HCT116 (cell line): ENCODE data around the gene CREB1. TPM values are rescaled to one million over a fixed set of nuclear protein-coding genes. Genes with fewer than 3 reads are reported as not detected.

Source experiments
- ATAC-seq: fragments of 200-7000 bp; cut with Tn5 transposase; 2 replicates; pipeline ENCODE4 v1.9.1; 2020; ENCODE audit warnings: mild to moderate bottlenecking, moderate library complexity
- BruUV-seq: library from RNA; stranded (reverse); fragments of 400-500 nt; replicated peaks from 2 replicates; lab custom pipeline; 2021; lab: Mats Ljungman, UMichigan
- CTCF ChIA-PET: fragments of 300-600 bp; sonication (Branson Sonifier 250); formaldehyde crosslinking; loops from one replicate; lab custom pipeline; 2021; ENCODE audit warnings: antibody characterized with exemption; lab: Charles Lee
- POLR2A ChIA-PET: fragments of 300-600, 350-600 bp; sonication (Branson Sonifier 250); formaldehyde crosslinking; loops from one replicate; lab custom pipeline; 2021; ENCODE audit warnings: antibody characterized with exemption; lab: Charles Lee
- RAD21 ChIA-PET, 2 experiments: fragments of 300-600 bp; sonication (Branson Sonifier 250); formaldehyde crosslinking; loops; one replicate each; lab custom pipeline; 2023; ENCODE audit warnings: low total read pairs in 2 of 2; ENCODE audit not compliant: uncharacterized antibody in 2 of 2, unreplicated experiment in 2 of 2, low non-redundant PET in 1 of 2; lab: Charles Lee
- DNase-seq: peaks from one replicate; pipeline ENCODE4 v3.0.0-alpha.2; 2010; ENCODE audit warnings: low read depth, low spot score
- H2AFZ ChIP-seq: fragments of 200-600 bp; shearing (Covaris generic), sonication (generic); 2 replicates; pipeline ENCODE4 v1.6.1; 2017; ENCODE audit warnings: low read depth, mixed run types, mixed read lengths, antibody characterized with exemption, low read length; ENCODE audit not compliant: poor library complexity, severe bottlenecking
- H3K27ac ChIP-seq: 2 replicates; pipeline ENCODE4 v1.5.1; 2012; ENCODE audit warnings: low read depth, low read length
- H3K27me3 ChIP-seq: fragments of 200-600 bp; sonication (generic); 2 replicates; pipeline ENCODE4 v1.6.1; 2016; ENCODE audit warnings: mixed run types, low read length, mixed read lengths; ENCODE audit not compliant: insufficient read depth
- H3K36me3 ChIP-seq, 2 experiments: fragments of 200-500 bp in 1 of 2; fragments of 200-600 bp in 1 of 2; sonication (Bioruptor generic) in 1 of 2; sonication (generic) in 1 of 2; 2 replicates each; pipeline versions ENCODE4 v1.5.1 to v1.6.1; 2014 to 2016; ENCODE audit warnings: low read length in 2 of 2, inconsistent platforms in 1 of 2, mixed read lengths in 1 of 2, mixed run types in 1 of 2; ENCODE audit not compliant: insufficient read depth in 2 of 2, control insufficient read depth in 1 of 2
- H3K4me1 ChIP-seq, 2 experiments: fragments of 200-600 bp in 1 of 2; sonication (generic) in 1 of 2; 2 replicates each; pipeline versions ENCODE4 v1.5.1 to v1.6.1; 2012 to 2017; ENCODE audit warnings: low read length in 2 of 2, inconsistent platforms in 1 of 2, mild to moderate bottlenecking in 1 of 2, mixed read lengths in 1 of 2, mixed run types in 1 of 2, moderate library complexity in 1 of 2; ENCODE audit not compliant: insufficient read depth in 2 of 2, control insufficient read depth in 1 of 2
- H3K4me2 ChIP-seq: fragments of 200-600 bp; sonication (generic); 2 replicates; pipeline ENCODE4 v1.6.1; 2017; ENCODE audit warnings: mixed run types, low read length, mixed read lengths
- H3K4me3 ChIP-seq, 2 experiments: fragments of 200-600 bp in 1 of 2; sonication (generic) in 1 of 2; replicated peaks in 1 of 2; 2 replicates each; pipeline ENCODE4 v1.5.1; 2011 to 2016; ENCODE audit warnings: low read length in 2 of 2, control low read depth in 1 of 2, low read depth in 1 of 2, mild to moderate bottlenecking in 1 of 2, mixed read lengths in 1 of 2, mixed run types in 1 of 2
- H3K79me2 ChIP-seq: fragments of 200-600 bp; sonication (generic); 2 replicates; pipeline ENCODE4 v1.6.1; 2017; ENCODE audit warnings: mild to moderate bottlenecking, mixed run types, low read length, moderate library complexity, mixed read lengths; ENCODE audit not compliant: insufficient read depth
- H3K9ac ChIP-seq: fragments of 200-600 bp; sonication (generic); 2 replicates; pipeline ENCODE4 v1.6.1; 2016; ENCODE audit warnings: low read length, mixed read lengths
- H3K9me2 ChIP-seq: fragments of 200-600 bp; sonication (generic), shearing (Covaris generic); 2 replicates; pipeline ENCODE4 v1.6.1; 2017; ENCODE audit warnings: mixed run types, mild to moderate bottlenecking, moderate library complexity; ENCODE audit not compliant: insufficient read depth
- H3K9me3 ChIP-seq, 2 experiments: fragments of 200-500 bp in 1 of 2; fragments of 200-600 bp in 1 of 2; sonication (Bioruptor generic) in 1 of 2; sonication (generic) in 1 of 2; 2 replicates each; pipeline ENCODE4 v1.6.1; 2014 to 2017; ENCODE audit warnings: low read length in 2 of 2, mixed read lengths in 2 of 2, inconsistent platforms in 1 of 2, low read depth in 1 of 2, mild to moderate bottlenecking in 1 of 2, mixed run types in 1 of 2, moderate library complexity in 1 of 2; ENCODE audit not compliant: control insufficient read depth in 1 of 2, insufficient read depth in 1 of 2
- H4K20me1 ChIP-seq: fragments of 200-600 bp; sonication (generic), shearing (Covaris generic); 2 replicates; pipeline ENCODE4 v1.6.1; 2017; ENCODE audit warnings: mixed run types, mild to moderate bottlenecking, moderate library complexity; ENCODE audit not compliant: insufficient read depth
- ATF3 ChIP-seq: IDR thresholded peaks from 2 replicates; pipeline ENCODE4 v1.6.1; 2012
- CEBPB ChIP-seq: IDR thresholded peaks from 2 replicates; pipeline ENCODE4 v1.6.1; 2012; ENCODE audit warnings: low read depth
- CTCF ChIP-seq, 3 experiments: fragments of 200-600 bp in 1 of 3; sonication (generic) in 1 of 3; IDR thresholded peaks in 2 of 3; conservative IDR thresholded peaks in 1 of 3; 2 replicates each; pipeline ENCODE4 v1.5.1; 2012 to 2017; ENCODE audit warnings: low read depth in 2 of 3, low read length in 2 of 3, antibody characterized with exemption in 1 of 3, borderline replicate concordance in 1 of 3, control low read depth in 1 of 3, mild to moderate bottlenecking in 1 of 3, mixed read lengths in 1 of 3, mixed run types in 1 of 3, moderate library complexity in 1 of 3; ENCODE audit not compliant: insufficient read depth in 1 of 3
- EZH2 ChIP-seq: fragments of 200-600 bp; sonication (generic); IDR thresholded peaks from 2 replicates; pipeline ENCODE4 v1.6.1; 2017; ENCODE audit warnings: antibody characterized with exemption, mixed run types
- EZH2phosphoT487 ChIP-seq: fragments of 200-600 bp; IDR thresholded peaks from 2 replicates; pipeline ENCODE4 v1.6.1; 2018; ENCODE audit warnings: antibody characterized with exemption, borderline replicate concordance
- JUND ChIP-seq: IDR thresholded peaks from 2 replicates; pipeline ENCODE4 v1.6.1; 2012
- MAX ChIP-seq: IDR thresholded peaks from 2 replicates; pipeline ENCODE4 v1.6.1; 2012
- POLR2AphosphoS5 ChIP-seq: IDR thresholded peaks from 2 replicates; pipeline ENCODE4 v1.6.1; 2011; ENCODE audit warnings: mild to moderate bottlenecking, low read depth, low read length, moderate library complexity
- TCF7L2 ChIP-seq: IDR thresholded peaks from 2 replicates; pipeline ENCODE4 v1.7.0; 2011; ENCODE audit warnings: borderline replicate concordance, inconsistent platforms; ENCODE audit not compliant: insufficient read depth, insufficient read length; ENCODE audit errors: extremely low read depth
- intact Hi-C: fragments of 100-400 bp; cut with micrococcal nuclease; formaldehyde crosslinking; loops from 2 replicates; pipeline ENCODE4 v1.10.0; 2022
- total RNA-seq: library from RNA; stranded (reverse); gene quantifications from one replicate; pipeline ENCODE4 v1.2.1, GENCODE V29; 2021; ENCODE audit not compliant: unreplicated experiment

CREB1 gene
- total RNA-seq, 1 experiment from 2014 or later = 60.4 TPM

- intact Hi-C loops = no loop called here
- no peaks in the 10 kb centered on the region for H3K27me3 ChIP-seq
- BruUV-seq = no TSS peak
- DNase-seq (no peak), ATAC-seq (no peak)
- no peaks in the 10 kb centered on the region for H3K36me3 ChIP-seq
- ChIA-PET POLR2A (no interaction called here), RAD21 (no interaction called here), CTCF (no interaction called here)
- no peaks in the 10 kb centered on the region for H3K9me2 ChIP-seq
- no peaks in the 10 kb centered on the region for H4K20me1 ChIP-seq
- no peaks in the 10 kb centered on the region for H3K79me2 ChIP-seq
- no peak overlapping the region for H2AFZ ChIP-seq
- no peak overlapping the region for H3K4me3 ChIP-seq
- no peak overlapping the region for H3K9ac ChIP-seq
- no peak for TF ChIP-seq MAX
- TF ChIP-seq EZH2 = no peak
- TF ChIP-seq CTCF (IDR thresholded peaks at IDR 0.05 in 2 of 3, conservative IDR thresholded peaks at IDR 0.05 in 1 of 3; ENCODE audit: borderline replicate concordance in 1 of 3, insufficient read depth in 1 of 3, low read depth in 2 of 3, low read length in 2 of 3) = no peak
- TF ChIP-seq ATF3 = no peak
- TF ChIP-seq CEBPB = no peak
- no peak for TF ChIP-seq POLR2AphosphoS5
- TF ChIP-seq TCF7L2 = no peak
- TF ChIP-seq JUND = no peak
- no peak for TF ChIP-seq EZH2phosphoT487
- H3K4me1 ChIP-seq = peaks cover 0 to 9% of the 10 kb centered on the region in 2 experiments; a peak in 2 of 4 replicates
- H3K27ac ChIP-seq = no peak overlapping the region
- no peak overlapping the region for H3K4me2 ChIP-seq
- H3K9me3 ChIP-seq = no peaks in the 10 kb centered on the region
Measured at GRCh38 chr2:207504513-207505170, 25.1 kb upstream of the CREB1 start.
